HepG2 (cell line): ENCODE measurements around the gene ZXDC. TPM values are rescaled to one million over a fixed set of nuclear protein-coding genes. Genes with fewer than 3 reads are reported as not detected.

Experiments
- ATAC-seq: fragments of 200-7000 bp; cut with Tn5 transposase; 3 replicates; pipeline ENCODE4 v1.9.1; 2020; ENCODE audit warnings: mild to moderate bottlenecking, moderate library complexity
- BruUV-seq: library from RNA; stranded (reverse); fragments of 400-500 nt; replicated peaks from 2 replicates; lab custom pipeline; 2021; lab: Mats Ljungman, UMichigan
- CTCF ChIA-PET: fragments of 300-600 bp; formaldehyde crosslinking; extraction: SDS; loops from one replicate; lab custom pipeline; 2021; ENCODE audit warnings: low total read pairs, inconsistent platforms, low intra/inter-chr PET ratio; lab: Yijun Ruan, JAX
- POLR2A ChIA-PET: fragments of 350-600 bp; sonication (Branson Sonifier 250); formaldehyde crosslinking; loops from one replicate; lab custom pipeline; 2020; ENCODE audit warnings: antibody characterized with exemption, inconsistent platforms; lab: Yijun Ruan, JAX
- DNase-seq: peaks from one replicate; pipeline ENCODE4 v3.0.0-alpha.2; 2015; ENCODE audit warnings: low spot score
- FAIRE-seq: peaks from 3 replicates; lab custom pipeline; 2011; peaks lifted over from hg19 to GRCh38; lab: Jason Lieb, UNC
- H2AFZ ChIP-seq: one replicate; pipeline ENCODE4 v1.6.1; 2011; ENCODE audit warnings: low read length, inconsistent platforms
- H3K27ac ChIP-seq: fragments of 300-600 bp; 3 replicates; pipeline ENCODE4 v1.8.0; 2011; ENCODE audit warnings: mixed run types, mild to moderate bottlenecking, mixed read lengths, low read length, inconsistent platforms; ENCODE audit not compliant: insufficient read depth; ENCODE audit errors: extremely low read length
- H3K27me3 ChIP-seq, 2 experiments: fragments of 200-600 bp in 1 of 2; 2 replicates in 1 of 2; 3 replicates in 1 of 2; pipeline versions ENCODE4 v1.6.0 to v1.8.0; 2011; ENCODE audit warnings: low read length in 2 of 2, mild to moderate bottlenecking in 2 of 2, moderate library complexity in 2 of 2, inconsistent platforms in 1 of 2; ENCODE audit not compliant: insufficient read depth in 2 of 2, control insufficient read depth in 1 of 2
- H3K36me3 ChIP-seq, 2 experiments: fragments of 200-600 bp in 1 of 2; replicated peaks in 1 of 2; 2 replicates in 1 of 2; 3 replicates in 1 of 2; pipeline versions ENCODE4 v1.5.1 to v1.8.0; 2011; ENCODE audit warnings: low read length in 2 of 2, inconsistent platforms in 1 of 2; ENCODE audit not compliant: insufficient read depth in 2 of 2, control insufficient read depth in 1 of 2
- H3K4me1 ChIP-seq: 2 replicates; pipeline ENCODE4 v1.5.1; 2012; ENCODE audit warnings: low read length, inconsistent platforms; ENCODE audit not compliant: insufficient read depth
- H3K4me2 ChIP-seq: 2 replicates; pipeline ENCODE4 v1.6.0; 2011; ENCODE audit warnings: low read depth, low read length, inconsistent platforms
- H3K4me3 ChIP-seq, 3 experiments: fragments of 200-600 bp in 1 of 3; sonication (generic), shearing (Covaris generic) in 1 of 3; replicated peaks in 1 of 3; 2 replicates each; pipeline ENCODE4 v1.5.1; 2011 to 2016; ENCODE audit warnings: low read length in 3 of 3, inconsistent platforms in 2 of 3, low read depth in 2 of 3, mild to moderate bottlenecking in 2 of 3, control low read depth in 1 of 3, mixed read lengths in 1 of 3; ENCODE audit not compliant: insufficient read depth in 1 of 3
- H3K79me2 ChIP-seq: one replicate; pipeline ENCODE4 v1.6.1; 2011; ENCODE audit warnings: low read length, inconsistent platforms; ENCODE audit not compliant: insufficient read depth
- H3K9ac ChIP-seq: 2 replicates; pipeline ENCODE4 v1.6.0; 2011; ENCODE audit warnings: mild to moderate bottlenecking, low read depth, low read length, inconsistent platforms; ENCODE audit not compliant: insufficient read depth
- H3K9me3 ChIP-seq: 2 replicates; pipeline ENCODE4 v1.5.1; 2012; ENCODE audit warnings: mild to moderate bottlenecking, low read length
- H4K20me1 ChIP-seq: 2 replicates; pipeline ENCODE4 v1.6.0; 2011; ENCODE audit warnings: inconsistent platforms, mild to moderate bottlenecking, low read length, moderate library complexity; ENCODE audit not compliant: insufficient read depth
- CTCF ChIP-seq: sonication (generic); formaldehyde crosslinking; IDR thresholded peaks from 2 replicates; pipeline ENCODE4 v1.5.0; 2020; ENCODE audit warnings: mild to moderate bottlenecking, missing genetic modification reagents, moderate library complexity
- FOXC1 ChIP-seq: sonication (generic); formaldehyde crosslinking; IDR thresholded peaks from 2 replicates; pipeline ENCODE4 v1.8.0; 2022; ENCODE audit warnings: mild to moderate bottlenecking, missing genetic modification reagents, borderline replicate concordance
- MTA3 ChIP-seq: sonication (generic); formaldehyde crosslinking; IDR thresholded peaks from 2 replicates; pipeline ENCODE4 v1.4.0; 2020; ENCODE audit warnings: missing genetic modification reagents
- SPEN ChIP-seq: sonication (generic); formaldehyde crosslinking; IDR thresholded peaks from 2 replicates; pipeline ENCODE4 v1.5.1; 2020; ENCODE audit warnings: low read depth, mild to moderate bottlenecking, missing genetic modification reagents
- WGBS: methylation state at CpG from one replicate; pipeline ENCODE4 v1.1.6; 2017; ENCODE audit warnings: low lambda C conversion rate; 5-methylcytosine and 5-hydroxymethylcytosine counted together
- in situ Hi-C: cut with HindIII; loops from 2 replicates; pipeline ENCODE4 v1.10.0; 2017; ENCODE audit warnings: low pct_unique_long_range_greater_than_20kb; ENCODE audit not compliant: extremely low pct_ligation_motif_present
- intact Hi-C: fragments of 100-400 bp; cut with micrococcal nuclease; formaldehyde crosslinking; loops from one replicate; pipeline ENCODE4 v1.10.0; 2022; ENCODE audit not compliant: unreplicated experiment
- polyA plus RNA-seq, 8 experiments: library from polyadenylated mRNA; depleted of rRNA in 3 of 8; stranded (reverse) in 7 of 8; unstranded in 1 of 8; fragments of >200 nt; fragmentation: Illumina TruSeq in 4 of 8; extraction: Trizol in 4 of 8; gene quantifications; 2 replicates each; pipeline versions ENCODE4 v1.2.1 to v1.2.3, GENCODE V29; 2011 to 2016; ENCODE audit warnings: low read depth in 4 of 8, missing spikeins in 1 of 8, mixed read lengths in 1 of 8; ENCODE audit not compliant: insufficient read depth in 1 of 8
- total RNA-seq, 5 experiments: library from RNA; depleted of rRNA; stranded (reverse); fragments of >200 nt; fragmentation: Illumina TruSeq; extraction: Trizol; gene quantifications; 2 replicates each; pipeline ENCODE4 v1.2.3, GENCODE V29; 2016; ENCODE audit warnings: low read depth in 1 of 5

Gene ZXDC
- total and polyA plus RNA-seq, 2 of the 13 experiments (the other 11 are each of a cell fraction or from before 2014, with no cell fraction given): 17.6 to 21.2 TPM

DNA sequence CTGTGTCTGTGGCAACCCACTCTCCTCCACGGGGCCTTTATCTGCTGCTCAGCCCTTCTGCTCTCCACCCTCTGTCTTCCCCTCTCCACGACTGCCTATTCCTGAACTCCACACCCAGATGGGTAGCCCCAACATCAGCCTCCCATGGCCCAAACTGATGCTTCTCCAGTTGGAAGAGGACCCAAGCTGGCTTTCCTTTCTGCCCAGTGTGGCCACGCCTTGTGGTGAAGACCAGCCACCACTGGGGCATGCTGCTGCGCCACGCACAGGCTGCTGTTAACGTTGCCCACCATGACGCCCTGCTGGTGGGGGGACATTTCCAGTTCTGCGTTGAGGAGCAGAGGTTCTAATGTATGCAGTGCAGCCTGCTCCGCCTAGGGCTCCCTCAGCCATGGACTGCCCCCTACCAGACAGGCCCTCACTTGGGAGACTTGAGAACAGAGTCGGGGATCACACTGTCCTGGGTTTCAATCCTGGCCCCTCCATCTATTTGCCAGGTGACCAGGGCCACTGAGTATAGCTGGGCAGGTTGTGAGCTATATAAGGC is 54.0 kb downstream of the ZXDC start:
- peaks cover 8% of the 10 kb centered on the region for H3K9me3 ChIP-seq
- intact Hi-C loops: no loop called here
- H3K79me2 ChIP-seq: no peaks in the 10 kb centered on the region
- POLR2A ChIA-PET: no interaction called here
- CTCF ChIA-PET: no interaction called here
- no peak for FAIRE-seq
- ATAC-seq: no peak
- H3K4me2 ChIP-seq: no peak overlapping the region
- H3K9ac ChIP-seq: no peak overlapping the region
- H2AFZ ChIP-seq: no peak overlapping the region
- no peaks in the 10 kb centered on the region for H3K36me3 ChIP-seq
- no peaks in the 10 kb centered on the region for H4K20me1 ChIP-seq
- no peak overlapping the region for H3K27ac ChIP-seq
- H3K4me3 ChIP-seq: no peak overlapping the region
- DNase-seq: no peak
- peaks cover 1 to 5% of the 10 kb centered on the region in 2 experiments; a peak in 2 of 5 replicates for H3K27me3 ChIP-seq
- H3K4me1 ChIP-seq: peaks cover 33% of the 10 kb centered on the region
- in situ Hi-C loops: no loop called here
- 0 out of 2 replicates have a peak, but pooled peaks have one; percentile 23 for TF ChIP-seq CTCF (CRISPR knock-in tag)
- TF ChIP-seq FOXC1 (CRISPR knock-in tag): no peak
- TF ChIP-seq SPEN: no peak
- TF ChIP-seq MTA3 (CRISPR knock-in tag): no peak
- WGBS: 50% methylated on average over 6 of the region's 10 CpGs
- no TSS peak for BruUV-seq
